ENCODE results near the gene MTHFD1.

MTHFD1 gene

GRCh38 chr14:64476438-64476837 is 88.3 kb downstream of the MTHFD1 start:
- Histone ChIP-seq H3K4me3 (ENCODE audit: low read depth, low read length) (no peak overlapping the region), H3K27me3 (ENCODE audit: insufficient read depth, low read depth, severe bottlenecking) (no peaks in the 10 kb centered on the region), H3K27ac (no peak overlapping the region), H3K36me3 (no peaks in the 10 kb centered on the region), H3K9me3 (ENCODE audit: severe bottlenecking) (no peaks in the 10 kb centered on the region)
- DNase-seq, result no peak
- TF ChIP-seq CTCF (IDR thresholded peaks at IDR 0.05; ENCODE audit: low read depth, low read length), result no peak

GRCh38 chr14:64478634-64479250 is 90.6 kb downstream of the MTHFD1 start:
- no peak for DNase-seq
- TF ChIP-seq CTCF (IDR thresholded peaks at IDR 0.05; ENCODE audit: low read depth, low read length), result no peak
- Histone ChIP-seq H3K36me3 (no peaks in the 10 kb centered on the region), H3K27me3 (ENCODE audit: insufficient read depth, low read depth, severe bottlenecking) (no peaks in the 10 kb centered on the region), H3K4me3 (ENCODE audit: low read depth, low read length) (no peak overlapping the region), H3K9me3 (ENCODE audit: severe bottlenecking) (no peaks in the 10 kb centered on the region), H3K27ac (no peak overlapping the region)

GRCh38 chr14:64488590-64489099 is 100.5 kb downstream of the MTHFD1 start:
- peaks cover 23% of the 10 kb centered on the region for H3K36me3 ChIP-seq

GRCh38 chr14:64491637-64492036 is 103.5 kb downstream of the MTHFD1 start:
- no peaks in the 10 kb centered on the region for H3K27me3 ChIP-seq (ENCODE audit: insufficient read depth, low read depth, severe bottlenecking)
- no peak overlapping the region for H3K27ac ChIP-seq
- TF ChIP-seq CTCF (IDR thresholded peaks at IDR 0.05; ENCODE audit: low read depth, low read length), result no peak
- H3K36me3 ChIP-seq, result peaks cover 23% of the 10 kb centered on the region
- H3K9me3 ChIP-seq (ENCODE audit: severe bottlenecking), result no peaks in the 10 kb centered on the region
- no peak overlapping the region for H3K4me3 ChIP-seq (ENCODE audit: low read depth, low read length)
- DNase-seq, result no peak

More at GRCh38 chr14:64488590-64489099, 100.5 kb downstream of the MTHFD1 start:
- H3K27ac ChIP-seq, result no peak overlapping the region
- no peak for DNase-seq
- H3K4me3 ChIP-seq (ENCODE audit: low read depth, low read length), result no peak overlapping the region
- no peak for TF ChIP-seq CTCF (IDR thresholded peaks at IDR 0.05; ENCODE audit: low read depth, low read length)
- no peaks in the 10 kb centered on the region for H3K27me3 ChIP-seq (ENCODE audit: insufficient read depth, low read depth, severe bottlenecking)
- no peaks in the 10 kb centered on the region for H3K9me3 ChIP-seq (ENCODE audit: severe bottlenecking)

GRCh38 chr14:64493455-64493854 is 105.3 kb downstream of the MTHFD1 start:
- peaks cover 16% of the 10 kb centered on the region for H3K36me3 ChIP-seq
- no peak for DNase-seq
- no peak for TF ChIP-seq CTCF (IDR thresholded peaks at IDR 0.05; ENCODE audit: low read depth, low read length)
- H3K9me3 ChIP-seq (ENCODE audit: severe bottlenecking), result no peaks in the 10 kb centered on the region
- H3K27ac ChIP-seq, result no peak overlapping the region
- H3K27me3 ChIP-seq (ENCODE audit: insufficient read depth, low read depth, severe bottlenecking), result no peaks in the 10 kb centered on the region
- no peak overlapping the region for H3K4me3 ChIP-seq (ENCODE audit: low read depth, low read length)

GRCh38 chr14:64495252-64495651 is 107.1 kb downstream of the MTHFD1 start:
- no peaks in the 10 kb centered on the region for H3K9me3 ChIP-seq (ENCODE audit: severe bottlenecking)
- DNase-seq, result no peak
- H3K4me3 ChIP-seq (ENCODE audit: low read depth, low read length), result no peak overlapping the region
- no peak for TF ChIP-seq CTCF (IDR thresholded peaks at IDR 0.05; ENCODE audit: low read depth, low read length)
- no peak overlapping the region for H3K27ac ChIP-seq
- no peaks in the 10 kb centered on the region for H3K27me3 ChIP-seq (ENCODE audit: insufficient read depth, low read depth, severe bottlenecking)
- H3K36me3 ChIP-seq, result peaks cover 8% of the 10 kb centered on the region

Measured in WERI-Rb-1 (cell line).